Mucosa of rectum (tissue), 2 donors: ENCODE data around the gene CACNG5.

Experiments used
- H3K27ac ChIP-seq, 2 donors: one replicate each; pipeline ENCODE4 v1.7.0; 2013; ENCODE audit warnings: inconsistent platforms in 2 of 2, low read depth in 2 of 2, low read length in 2 of 2
- H3K27me3 ChIP-seq, 2 donors: one replicate each; pipeline ENCODE4 v1.7.0; 2013; ENCODE audit warnings: low read length in 2 of 2; ENCODE audit not compliant: control insufficient read depth in 2 of 2, insufficient read depth in 2 of 2
- H3K36me3 ChIP-seq, 2 donors: one replicate each; pipeline ENCODE4 v1.7.0; 2013; ENCODE audit warnings: low read length in 2 of 2; ENCODE audit not compliant: control insufficient read depth in 2 of 2, insufficient read depth in 2 of 2
- H3K4me1 ChIP-seq, 2 donors: one replicate each; pipeline ENCODE4 v1.7.0; 2013; ENCODE audit warnings: low read length in 2 of 2, mild to moderate bottlenecking in 1 of 2; ENCODE audit not compliant: control insufficient read depth in 2 of 2, insufficient read depth in 2 of 2
- H3K4me3 ChIP-seq, 2 donors: one replicate each; pipeline ENCODE4 v1.7.0; 2013; ENCODE audit warnings: low read length in 2 of 2
- H3K9ac ChIP-seq, 2 donors: one replicate each; pipeline ENCODE4 v1.7.0; 2013; ENCODE audit warnings: low read length in 2 of 2, low read depth in 1 of 2, mild to moderate bottlenecking in 1 of 2
- H3K9me3 ChIP-seq, 2 donors: one replicate each; pipeline ENCODE4 v1.7.0; 2013; ENCODE audit warnings: low read length in 2 of 2; ENCODE audit not compliant: control insufficient read depth in 2 of 2
- donor health status: healthy.
- donor health status: Normal muscosa, but diverticular disease.

The CACNG5 gene

DNA sequence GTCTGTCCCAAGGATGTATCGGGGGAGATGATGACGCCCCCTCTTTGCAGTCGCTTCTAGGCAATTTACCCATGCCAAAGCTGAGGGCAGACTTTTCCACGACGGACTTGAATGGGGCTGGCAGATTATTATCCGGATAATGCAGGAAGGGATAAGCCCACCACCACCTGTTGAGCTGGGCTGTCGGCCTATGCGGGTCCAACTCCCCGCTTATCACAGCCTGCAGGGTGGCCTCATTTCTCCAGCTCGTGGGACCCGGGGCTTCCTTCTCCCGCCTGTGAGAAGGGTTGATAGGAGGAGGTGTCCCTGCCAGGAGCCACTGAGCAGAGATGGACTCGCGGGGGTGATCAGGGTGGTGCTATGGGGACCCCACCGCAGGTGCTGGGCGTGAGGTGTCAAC is 559 bp downstream of the CACNG5 start:
- peaks cover 18 to 21% of the 10 kb centered on the region in 2 donors for H3K27me3 ChIP-seq
- H3K9me3 ChIP-seq, result no peaks in the 10 kb centered on the region
- no peaks in the 10 kb centered on the region for H3K36me3 ChIP-seq
- no peaks in the 10 kb centered on the region for H3K4me1 ChIP-seq
- H3K4me3 ChIP-seq, result no peak overlapping the region
- no peak overlapping the region for H3K9ac ChIP-seq
- no peak overlapping the region for H3K27ac ChIP-seq

DNA sequence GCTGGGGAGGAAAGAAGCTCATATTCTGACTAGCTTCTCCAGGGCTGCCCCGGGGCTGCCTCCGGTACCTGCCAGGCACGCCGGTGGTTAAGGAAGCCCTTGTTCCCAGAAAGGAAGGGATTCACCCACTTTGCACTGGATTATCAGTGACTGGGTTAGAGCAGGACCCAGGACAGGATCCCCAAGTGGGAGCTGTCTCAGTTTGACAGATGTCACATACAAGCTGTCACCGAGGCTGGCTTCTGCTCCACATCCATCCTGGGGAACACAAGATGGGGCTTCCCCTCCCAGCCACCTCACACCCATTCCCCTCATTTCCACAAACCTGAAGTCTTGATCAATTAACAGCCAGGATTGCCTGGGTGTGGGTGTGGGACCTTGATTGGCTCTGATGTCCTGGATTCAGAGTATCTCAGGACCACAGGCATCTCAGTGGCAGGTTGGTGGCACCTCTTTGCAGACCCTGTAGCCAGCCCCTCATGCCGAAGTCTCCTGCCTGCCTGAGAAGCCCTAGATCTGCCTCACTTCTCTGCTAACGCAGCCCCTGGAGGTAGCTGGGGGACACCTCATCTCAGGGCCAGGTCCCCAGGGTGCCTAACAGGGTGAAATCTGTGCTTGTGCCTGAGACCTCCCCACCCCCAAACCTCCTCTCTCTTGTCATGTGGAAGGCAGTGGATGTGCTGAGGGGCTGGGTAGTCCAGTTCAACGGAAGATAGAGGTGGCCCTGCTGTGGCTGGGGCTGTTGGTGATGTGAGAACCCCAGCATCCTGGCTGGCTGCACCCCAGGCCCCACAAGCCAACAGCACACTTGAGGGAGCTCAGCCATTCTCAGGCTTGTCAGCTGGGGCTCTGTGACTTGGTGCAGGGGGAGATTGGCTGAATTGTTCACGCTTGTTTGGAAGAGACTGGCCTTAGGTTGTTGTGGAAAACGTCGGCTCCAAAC is 1.4 kb downstream of the CACNG5 start:
- no peak overlapping the region for H3K4me3 ChIP-seq

DNA sequence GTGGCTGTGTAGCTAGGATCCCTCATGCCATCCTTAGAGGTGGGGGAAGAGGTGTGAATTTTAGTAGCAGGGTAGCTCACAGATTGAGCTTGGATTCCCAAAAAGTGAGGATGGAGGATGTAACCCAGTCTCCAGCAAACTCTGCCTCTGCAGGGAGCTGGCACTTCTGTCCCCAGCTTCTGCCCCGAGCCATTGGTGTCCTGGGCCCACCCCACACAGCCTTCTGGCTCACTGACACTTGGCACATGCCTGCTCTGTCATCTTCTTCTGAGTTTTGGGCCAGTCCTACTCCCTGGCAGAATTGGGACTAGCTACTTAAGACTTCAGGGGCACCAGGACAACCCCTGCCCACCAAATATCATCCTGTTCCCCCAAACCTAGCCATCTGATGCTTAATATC is 2.3 kb downstream of the CACNG5 start:
- H3K4me3 ChIP-seq, result no peak overlapping the region
- no peak overlapping the region for H3K27ac ChIP-seq
- H3K4me1 ChIP-seq, result no peaks in the 10 kb centered on the region
- no peak overlapping the region for H3K9ac ChIP-seq
- no peaks in the 10 kb centered on the region for H3K36me3 ChIP-seq
- peaks cover 17 to 21% of the 10 kb centered on the region in 2 donors for H3K27me3 ChIP-seq
- H3K9me3 ChIP-seq, result no peaks in the 10 kb centered on the region

More for the DNA sequence above, 1.4 kb downstream of the CACNG5 start:
- peaks cover 18 to 21% of the 10 kb centered on the region in 2 donors for H3K27me3 ChIP-seq
- no peaks in the 10 kb centered on the region for H3K36me3 ChIP-seq
- H3K9me3 ChIP-seq, result no peaks in the 10 kb centered on the region
- no peak overlapping the region for H3K9ac ChIP-seq
- H3K27ac ChIP-seq, result no peak overlapping the region
- H3K4me1 ChIP-seq, result no peaks in the 10 kb centered on the region

DNA sequence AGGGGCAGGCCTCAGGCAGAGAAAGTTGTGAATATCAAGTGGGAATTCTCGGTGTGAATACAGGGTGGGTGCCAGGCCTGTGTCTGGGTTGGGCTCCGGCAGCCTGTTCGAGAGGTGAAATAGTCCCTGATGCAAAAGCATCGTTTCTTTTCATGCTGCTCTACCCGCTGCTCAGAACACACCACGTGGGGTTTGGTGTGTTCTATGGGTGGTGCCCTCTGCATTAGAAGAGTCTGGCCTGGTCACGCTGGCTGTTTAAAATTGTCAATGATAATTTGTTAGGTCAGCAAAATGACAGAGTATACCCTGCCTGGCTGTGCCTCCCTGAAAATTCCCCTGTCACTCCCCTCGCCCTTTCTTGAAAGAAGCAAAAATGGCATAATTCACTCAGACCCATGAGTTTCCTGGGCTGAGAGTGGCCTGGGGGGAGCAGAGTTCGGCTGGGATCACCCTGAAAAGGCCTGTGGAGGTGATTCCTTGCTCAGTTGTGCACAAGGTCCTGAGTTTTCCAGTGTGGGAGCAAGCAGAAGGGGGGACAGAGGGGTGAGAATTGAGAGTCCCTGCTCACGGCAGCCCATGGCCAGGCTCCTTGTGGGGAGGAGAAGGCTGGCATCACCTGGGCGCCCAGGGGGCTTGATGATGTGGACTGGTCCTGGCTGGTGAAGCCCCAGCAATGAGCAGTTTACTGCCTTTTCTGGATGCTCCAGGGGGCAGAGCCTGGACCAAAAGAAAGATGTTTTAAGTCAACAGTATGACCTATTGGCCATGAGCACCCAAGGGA is 3.2 kb downstream of the CACNG5 start:
- H3K4me1 ChIP-seq, result no peaks in the 10 kb centered on the region
- no peaks in the 10 kb centered on the region for H3K36me3 ChIP-seq
- H3K27me3 ChIP-seq, result peaks cover 16 to 25% of the 10 kb centered on the region in 2 donors
- no peaks in the 10 kb centered on the region for H3K9me3 ChIP-seq
- no peak overlapping the region for H3K9ac ChIP-seq
- no peak overlapping the region for H3K4me3 ChIP-seq
- no peak overlapping the region for H3K27ac ChIP-seq

DNA sequence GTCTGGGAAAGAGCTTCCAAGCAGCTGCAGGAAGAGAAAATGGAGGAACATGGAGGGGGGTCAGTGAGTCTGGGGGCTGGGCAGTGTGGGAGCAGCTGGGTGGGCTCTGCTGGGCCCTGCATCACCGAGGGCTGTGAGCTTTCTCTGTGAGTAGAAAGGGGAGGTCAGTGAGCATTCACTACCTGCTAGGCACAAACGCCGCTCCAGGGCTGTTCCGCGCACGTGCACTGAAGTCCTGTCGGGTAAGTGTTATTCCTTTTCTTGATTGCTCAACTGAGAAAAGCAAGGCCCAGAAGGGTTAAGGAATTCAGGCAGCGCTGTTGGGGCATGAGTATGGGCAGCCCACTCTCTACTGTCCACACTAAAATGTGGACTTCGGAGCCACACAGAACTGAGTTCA is 4.7 kb downstream of the CACNG5 start:
- Histone ChIP-seq H3K27me3 (peaks cover 7 to 21% of the 10 kb centered on the region in 2 donors), H3K4me1 (no peaks in the 10 kb centered on the region), H3K27ac (no peak overlapping the region)

DNA sequence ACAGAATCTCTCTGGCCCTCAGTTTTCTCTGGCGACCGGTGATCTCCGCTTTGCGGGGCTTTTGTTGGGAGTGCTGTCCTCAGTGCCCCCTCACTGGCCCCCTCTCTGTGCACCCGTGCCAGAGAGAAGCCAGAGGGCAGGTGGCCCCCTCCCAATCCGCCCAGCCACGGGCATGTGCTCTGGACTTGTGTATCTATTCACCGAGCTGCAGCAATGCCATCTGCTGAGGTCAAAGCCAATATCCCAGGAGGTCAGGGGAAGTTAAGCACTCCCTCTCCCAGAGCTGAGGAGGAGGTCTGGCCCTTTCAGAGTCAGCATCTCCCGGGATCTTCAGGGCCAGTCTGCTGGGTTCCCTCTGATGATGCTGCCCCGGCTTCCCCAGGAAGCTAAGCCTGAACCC is 5.1 kb downstream of the CACNG5 start:
- H3K9ac ChIP-seq, result no peak overlapping the region
- H3K4me1 ChIP-seq, result no peaks in the 10 kb centered on the region
- no peak overlapping the region for H3K4me3 ChIP-seq
- H3K36me3 ChIP-seq, result no peaks in the 10 kb centered on the region
- no peaks in the 10 kb centered on the region for H3K9me3 ChIP-seq
- H3K27ac ChIP-seq, result no peak overlapping the region
- H3K27me3 ChIP-seq, result peaks cover 7 to 21% of the 10 kb centered on the region in 2 donors

More for the DNA sequence above, 4.7 kb downstream of the CACNG5 start:
- Histone ChIP-seq H3K9ac (no peak overlapping the region), H3K36me3 (no peaks in the 10 kb centered on the region), H3K4me3 (no peak overlapping the region), H3K9me3 (no peaks in the 10 kb centered on the region)

DNA sequence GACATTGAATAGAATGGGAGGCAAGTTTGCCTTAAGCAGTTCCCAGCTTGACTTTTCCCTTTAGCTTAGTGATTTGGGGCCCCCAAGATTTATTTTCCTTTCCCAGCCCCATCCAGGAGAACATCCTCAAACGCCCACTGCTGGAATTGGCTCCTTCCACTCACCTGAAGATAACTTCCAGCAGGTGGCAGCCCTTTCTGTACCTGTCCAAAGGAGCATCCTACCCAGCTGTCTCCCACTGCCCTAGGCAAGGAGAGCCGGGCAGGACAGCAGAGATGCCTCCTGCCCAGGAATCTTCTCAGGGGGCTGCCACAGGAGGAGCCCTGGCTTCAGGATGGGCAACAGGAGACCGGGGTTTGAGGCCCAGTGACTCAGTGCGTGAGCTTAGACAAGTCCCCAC is 6.4 kb downstream of the CACNG5 start:
- H3K9ac ChIP-seq, result no peak overlapping the region
- H3K27me3 ChIP-seq, result peaks cover 4 to 8% of the 10 kb centered on the region in 2 donors
- H3K4me1 ChIP-seq, result no peaks in the 10 kb centered on the region
- no peaks in the 10 kb centered on the region for H3K9me3 ChIP-seq
- H3K4me3 ChIP-seq, result no peak overlapping the region
- H3K27ac ChIP-seq, result no peak overlapping the region
- no peaks in the 10 kb centered on the region for H3K36me3 ChIP-seq

DNA sequence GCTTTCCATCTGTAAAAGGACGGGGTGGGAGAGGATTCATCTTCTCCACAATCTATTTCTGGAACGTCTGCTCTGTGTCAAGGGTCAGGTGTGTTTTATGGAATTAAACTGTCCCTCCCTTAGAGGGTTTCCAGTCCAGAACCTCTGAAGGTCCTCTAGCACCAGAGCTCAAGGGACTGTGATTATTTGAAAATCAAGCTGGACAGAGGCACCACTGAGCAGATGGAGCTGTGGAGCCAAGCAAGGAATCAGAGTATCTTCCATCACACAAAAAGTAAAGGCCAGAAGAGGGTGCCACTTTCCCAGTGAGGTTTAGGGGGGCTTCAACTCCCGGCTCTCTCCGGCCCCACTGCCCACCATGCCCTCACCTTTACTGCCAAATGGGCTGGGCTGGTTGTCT is 6.8 kb downstream of the CACNG5 start:
- Histone ChIP-seq H3K9me3 (no peaks in the 10 kb centered on the region), H3K4me1 (no peaks in the 10 kb centered on the region), H3K36me3 (no peaks in the 10 kb centered on the region), H3K27ac (no peak overlapping the region), H3K4me3 (no peak overlapping the region), H3K27me3 (peaks cover 4 to 5% of the 10 kb centered on the region in 2 donors), H3K9ac (no peak overlapping the region)

DNA sequence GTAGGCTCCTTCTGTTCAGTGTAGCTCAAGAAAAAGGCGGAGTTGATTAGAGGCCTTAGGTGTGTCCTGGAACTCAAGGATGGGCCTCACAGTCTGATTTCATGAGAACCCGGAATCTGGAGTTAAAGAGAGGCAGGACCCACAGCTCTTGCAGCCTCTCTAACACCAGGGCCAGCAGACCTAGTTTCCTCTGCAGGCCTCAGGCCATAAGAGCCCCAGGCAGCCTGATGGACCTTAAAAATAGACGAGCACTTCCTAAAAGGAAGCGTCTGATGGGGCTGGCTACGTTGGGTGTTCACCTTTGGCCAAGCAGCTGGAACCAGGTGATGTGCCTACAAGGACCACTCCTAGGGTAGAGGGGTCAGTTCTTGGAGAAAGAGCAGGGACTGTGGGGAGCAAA is 7.6 kb downstream of the CACNG5 start:
- no peak overlapping the region for H3K4me3 ChIP-seq
- H3K9me3 ChIP-seq, result no peaks in the 10 kb centered on the region
- H3K9ac ChIP-seq, result no peak overlapping the region
- no peaks in the 10 kb centered on the region for H3K4me1 ChIP-seq
- H3K27ac ChIP-seq, result no peak overlapping the region
- no peaks in the 10 kb centered on the region for H3K36me3 ChIP-seq
- peaks cover 4 to 5% of the 10 kb centered on the region in 2 donors for H3K27me3 ChIP-seq

DNA sequence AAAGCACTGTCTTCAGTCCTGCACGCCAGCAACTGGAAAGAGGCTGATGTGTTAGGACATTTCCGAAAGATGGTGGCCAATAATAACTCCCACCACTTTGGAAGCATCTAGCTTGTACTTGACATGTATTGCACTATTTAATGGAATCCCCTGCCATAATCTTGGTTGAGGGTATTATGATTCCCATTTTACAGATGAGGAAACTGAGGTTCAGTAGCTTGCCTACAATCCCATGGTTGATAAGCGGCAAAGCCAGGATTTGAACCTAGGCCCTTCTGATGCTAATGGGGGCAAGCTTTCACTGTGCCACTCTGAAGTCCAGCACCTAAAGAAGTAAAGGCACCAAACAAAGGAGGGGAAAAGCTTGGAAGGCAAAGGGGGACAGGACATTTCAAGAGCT is 8.0 kb downstream of the CACNG5 start:
- Histone ChIP-seq H3K27ac (no peak overlapping the region), H3K4me3 (no peak overlapping the region), H3K4me1 (no peaks in the 10 kb centered on the region), H3K36me3 (no peaks in the 10 kb centered on the region), H3K9me3 (no peaks in the 10 kb centered on the region), H3K9ac (no peak overlapping the region), H3K27me3 (peaks cover 4 to 5% of the 10 kb centered on the region in 2 donors)
